GM21825 (cell line): ENCODE measurements around the gene TCHHL1.

ENCODE experiments used
- ATAC-seq: cut with Tn5 transposase; IDR thresholded peaks from one replicate; pipeline ENCODE4 v1.9.1; 2021; ENCODE audit warnings: mild to moderate bottlenecking, moderate library complexity; ENCODE audit not compliant: unreplicated experiment

Gene TCHHL1

GRCh38 chr1:152089014-152089674, at the start of gene TCHHL1:
Gene TCHHL1 (minus strand): TSS chr1:152089064. CDS start chr1:152088143, 921 bp downstream.
- no peak for ATAC-seq

DNA sequence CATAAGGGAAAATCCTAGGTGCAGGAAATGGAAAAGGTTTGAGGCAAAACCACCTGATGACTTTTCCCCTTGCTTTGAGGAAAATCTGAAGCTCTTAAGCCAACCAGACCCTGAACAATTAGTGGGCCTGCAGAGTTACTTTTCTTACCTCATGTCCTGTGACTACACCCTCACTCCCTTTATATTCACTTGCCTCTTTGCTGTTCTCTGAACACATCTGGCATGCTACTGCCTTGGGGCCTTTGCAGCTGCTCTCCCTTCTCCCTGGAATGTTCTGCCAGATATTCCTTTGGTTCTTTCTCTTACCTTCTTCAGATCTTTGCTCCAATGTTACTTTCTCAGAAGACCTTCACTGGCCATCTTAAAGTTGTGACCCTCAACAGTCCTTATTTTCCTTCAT, 48.4 kb upstream of the TCHHL1 start:
- no peak for ATAC-seq

DNA sequence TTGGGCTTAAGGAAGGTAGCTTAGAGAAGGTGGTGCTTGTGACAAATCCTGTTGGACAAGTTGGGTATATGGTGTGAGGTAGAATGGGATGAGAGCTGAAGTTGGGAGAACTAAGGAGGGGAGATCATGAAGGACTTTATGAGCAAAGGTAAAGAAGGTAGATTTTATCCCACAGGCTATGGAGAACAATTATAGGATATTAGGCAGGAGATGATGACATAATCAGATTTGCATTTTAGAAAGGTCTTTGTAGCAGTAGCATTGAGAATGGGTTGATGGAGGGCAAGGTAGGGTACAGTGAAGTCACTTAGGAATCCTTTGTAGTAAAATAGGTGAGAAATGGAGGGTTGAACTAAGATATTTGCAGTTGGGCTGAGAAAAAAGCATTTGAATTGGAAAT, 41.3 kb upstream of the TCHHL1 start:
- no peak for ATAC-seq

- no peak for ATAC-seq
Observed at GRCh38 chr1:152127673-152128072, 38.8 kb upstream of the TCHHL1 start.

DNA sequence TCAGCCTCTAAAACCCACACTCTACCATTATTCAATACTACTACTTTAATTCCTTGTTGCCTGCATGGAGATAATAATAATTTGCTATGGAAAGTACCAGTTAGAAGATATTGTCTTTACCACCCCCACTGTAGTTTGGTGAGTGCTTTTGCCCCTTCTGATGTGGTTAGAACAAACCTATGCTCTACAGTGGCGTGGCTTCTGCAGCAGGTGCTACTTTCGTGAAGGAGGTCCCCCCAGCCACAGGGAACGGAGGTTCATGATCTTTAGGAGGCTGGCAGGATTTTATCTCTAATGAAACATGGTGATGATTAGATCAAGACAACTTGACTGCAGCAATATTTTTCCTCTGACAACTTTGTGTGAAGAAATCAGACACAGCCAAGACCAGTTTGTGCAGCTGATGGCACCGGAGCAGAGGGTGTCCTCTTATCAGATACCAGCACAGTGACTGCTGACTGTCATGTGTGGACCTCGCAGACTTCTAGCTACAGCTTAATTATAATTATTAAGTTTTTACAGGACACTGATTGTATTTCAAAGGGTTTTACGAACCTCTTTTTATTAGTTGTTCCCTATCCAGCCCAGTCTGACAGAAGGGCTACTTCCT, 37.1 kb upstream of the TCHHL1 start:
- ATAC-seq, result no peak

DNA sequence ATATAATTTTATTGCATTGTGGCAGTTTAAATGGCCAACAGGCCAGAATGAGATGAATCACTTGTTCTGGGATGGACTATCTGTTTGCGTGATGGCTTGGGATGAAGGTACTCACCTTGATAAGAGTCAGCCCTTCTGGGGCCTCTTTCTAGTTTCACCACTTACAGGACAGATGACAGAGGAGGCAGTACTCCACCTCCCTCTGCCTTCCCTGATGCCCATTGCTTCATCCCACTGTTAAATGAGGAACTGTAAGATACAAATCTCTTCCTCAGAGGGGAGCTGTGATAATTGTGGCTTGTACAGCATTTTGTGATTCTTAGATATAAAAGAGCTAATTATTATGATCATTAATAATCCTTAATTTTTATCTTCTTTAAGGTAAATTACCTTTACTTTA, 30.1 kb upstream of the TCHHL1 start:
- no peak for ATAC-seq

DNA sequence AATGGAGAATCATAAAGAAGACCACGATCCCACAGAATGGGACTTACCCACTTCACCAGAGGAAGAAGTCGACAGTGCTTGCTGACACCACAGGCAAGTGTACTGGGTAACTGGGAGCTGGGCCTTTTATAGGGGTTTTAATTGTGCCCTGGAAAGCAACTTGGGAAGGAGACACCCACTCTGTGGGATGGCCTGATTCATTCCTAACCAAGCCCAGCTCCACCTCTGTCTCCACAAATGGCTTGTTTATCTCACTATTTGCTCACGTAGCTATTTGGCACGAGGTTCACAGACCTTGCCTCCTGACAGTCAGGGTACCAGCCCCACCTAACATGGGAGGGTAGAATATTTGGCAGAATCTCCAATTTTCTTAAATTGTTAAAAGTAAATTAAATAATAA, 26.5 kb upstream of the TCHHL1 start, which contains the start of gene TCHH:
Gene TCHH (minus strand): TSS at position 101 of the 400 bp plus-strand sequence. CDS start 1,364 bp downstream, outside the sequence.
- no peak for ATAC-seq

GRCh38 chr1:152112885-152113432, 24.1 kb upstream of the TCHHL1 start:
- no peak for ATAC-seq

DNA sequence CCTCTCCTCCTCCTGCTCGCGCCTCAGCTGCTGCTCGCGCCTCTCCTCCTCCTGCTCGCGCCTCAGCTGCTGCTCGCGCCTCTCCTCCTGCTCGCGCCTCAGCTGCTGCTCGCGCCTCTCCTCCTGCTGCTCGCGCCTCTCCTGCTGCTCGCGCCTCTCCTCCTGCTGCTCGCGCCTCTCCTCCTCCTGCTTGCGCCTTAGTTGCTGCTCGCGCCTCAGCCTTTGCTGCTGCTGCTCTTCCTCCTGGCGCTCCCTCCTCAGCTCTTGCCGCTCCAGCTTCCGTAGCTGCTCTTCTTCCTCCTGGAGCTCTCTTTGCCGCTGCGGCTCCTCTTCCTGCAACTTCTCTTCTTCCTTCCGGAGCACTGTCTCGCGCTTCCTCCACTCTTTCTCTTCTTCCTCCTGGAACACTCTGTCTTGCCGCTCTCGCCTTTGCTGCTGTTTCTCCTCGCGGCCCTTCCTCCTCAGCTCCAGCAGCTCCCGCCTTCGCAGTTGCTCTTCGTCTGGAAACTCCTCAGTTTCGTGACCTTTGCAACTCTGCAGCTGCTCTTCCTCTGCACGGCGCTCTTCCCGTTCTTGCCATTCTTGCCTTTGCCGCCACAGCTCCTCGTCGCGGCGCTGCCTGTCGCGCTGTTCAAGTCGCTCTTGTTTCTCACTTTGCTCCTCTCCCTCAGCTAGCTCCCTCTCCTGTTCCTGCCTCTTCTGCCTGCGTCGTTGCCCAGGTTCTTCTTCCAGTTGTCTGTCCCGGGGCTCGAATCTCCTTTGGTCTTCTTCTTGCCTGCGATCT, 23.4 kb upstream of the TCHHL1 start:
- no peak for ATAC-seq

GRCh38 chr1:152111515-152111968, 22.7 kb upstream of the TCHHL1 start:
- no peak for ATAC-seq

GRCh38 chr1:152110860-152111514, 22.1 kb upstream of the TCHHL1 start:
- no peak for ATAC-seq

DNA sequence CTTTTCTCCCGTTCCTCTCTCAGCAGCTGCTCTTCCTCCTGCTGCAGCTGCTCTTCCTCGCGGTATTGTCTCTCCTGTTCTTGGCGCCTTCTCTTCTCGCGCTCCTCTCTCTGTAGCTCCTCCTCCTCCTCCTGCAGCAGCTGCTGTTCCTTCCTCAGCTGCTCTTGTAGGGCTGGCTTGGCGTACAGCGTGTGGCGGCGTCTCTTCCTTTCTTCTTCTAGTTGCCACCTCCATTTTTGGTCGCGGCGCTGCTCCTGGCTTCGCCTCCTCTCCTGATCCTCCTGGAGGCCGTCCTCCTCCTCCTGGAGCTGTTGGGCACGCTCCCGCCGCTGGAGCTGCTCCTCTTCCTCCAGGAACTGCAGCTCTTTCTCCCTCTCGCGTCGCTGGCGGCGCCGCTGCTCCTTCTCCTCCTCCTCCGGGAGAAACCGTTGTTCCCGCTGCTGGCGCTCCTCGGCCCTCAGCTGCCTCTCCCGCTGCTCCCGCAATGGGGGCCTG, 21.5 kb upstream of the TCHHL1 start:
- no peak for ATAC-seq

DNA sequence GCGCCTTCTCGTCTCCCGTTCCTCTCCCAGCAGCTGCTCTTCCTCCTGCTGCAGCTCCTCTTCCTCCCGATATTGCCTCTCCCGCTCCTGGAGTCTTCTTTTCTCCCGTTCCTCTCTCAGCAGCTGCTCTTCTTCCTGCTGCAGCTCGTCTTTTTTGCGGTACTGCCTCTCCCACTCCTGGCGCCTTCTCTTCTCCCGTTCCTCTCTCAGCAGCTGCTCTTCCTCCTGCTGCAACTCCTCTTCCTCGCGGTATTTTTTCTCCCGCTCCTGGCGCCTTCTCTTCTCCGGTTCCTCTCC, 21.1 kb upstream of the TCHHL1 start:
- ATAC-seq, result no peak

GRCh38 chr1:152109231-152109997, 20.6 kb upstream of the TCHHL1 start:
- no peak for ATAC-seq

DNA sequence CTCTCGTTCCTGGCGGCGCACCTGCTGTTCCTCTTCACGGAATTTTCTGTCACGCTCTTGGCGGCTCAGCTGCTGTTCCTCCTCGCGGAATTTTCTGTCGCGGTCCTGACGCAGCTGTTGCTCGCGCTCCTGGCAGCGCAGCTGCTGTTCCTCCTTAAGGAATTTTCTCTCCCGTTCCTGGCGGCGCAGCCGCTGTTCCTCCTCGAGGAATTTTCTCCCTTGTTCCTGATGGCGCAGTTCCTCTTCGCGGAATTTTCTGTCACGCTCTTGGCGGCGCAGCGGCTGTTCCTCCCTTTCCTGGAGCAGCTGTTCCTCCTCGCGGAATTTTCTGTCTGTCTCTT, 20.0 kb upstream of the TCHHL1 start:
- no peak for ATAC-seq

- ATAC-seq, result no peak
Observed at GRCh38 chr1:152107984-152108881, 19.4 kb upstream of the TCHHL1 start.

DNA sequence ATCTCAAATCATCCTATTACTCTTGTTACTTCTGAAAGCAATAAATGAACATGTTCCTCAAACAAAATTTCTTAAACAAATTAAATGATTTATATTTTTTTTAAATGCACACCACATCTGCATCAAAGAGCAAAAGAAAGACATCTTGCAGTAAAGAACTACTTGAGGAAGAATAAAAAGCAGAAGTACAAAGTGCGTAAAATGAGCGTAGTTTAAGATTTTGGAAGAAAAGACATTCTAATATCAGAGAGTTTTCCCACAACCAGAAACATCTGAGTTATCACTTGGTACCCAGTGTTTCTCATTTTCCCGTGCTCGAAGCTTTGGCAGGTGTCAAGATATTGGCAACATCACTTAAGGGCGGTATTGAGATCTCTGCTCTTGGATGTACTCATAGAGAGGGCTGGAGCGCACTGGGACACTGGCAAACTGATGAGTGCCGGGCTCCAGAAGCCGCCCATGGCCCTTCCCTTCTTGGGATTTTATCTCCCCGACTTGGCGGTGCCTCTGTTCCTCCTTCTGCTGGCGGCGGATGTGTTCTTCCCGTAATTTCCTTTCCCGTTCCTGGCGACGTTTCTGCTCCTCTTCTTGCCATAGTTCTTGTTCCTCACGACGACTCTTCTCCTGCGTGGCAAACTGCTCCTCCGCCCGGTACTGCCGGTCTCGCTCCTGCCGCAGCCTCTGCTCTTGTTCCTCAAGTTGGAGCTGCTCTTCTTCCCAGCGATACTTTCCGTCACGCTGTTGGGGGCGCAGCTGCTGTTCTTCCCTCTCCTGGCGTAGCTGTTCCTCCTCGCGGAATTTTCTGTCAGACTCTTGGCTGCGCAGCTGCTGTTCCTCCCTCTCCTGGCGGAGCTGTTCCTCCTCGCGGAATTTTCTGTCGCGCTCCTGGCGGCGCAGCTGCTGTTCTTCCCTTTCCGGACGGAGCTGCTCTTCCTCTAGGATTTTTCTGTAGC, 18.4 kb upstream of the TCHHL1 start:
- no peak for ATAC-seq

DNA sequence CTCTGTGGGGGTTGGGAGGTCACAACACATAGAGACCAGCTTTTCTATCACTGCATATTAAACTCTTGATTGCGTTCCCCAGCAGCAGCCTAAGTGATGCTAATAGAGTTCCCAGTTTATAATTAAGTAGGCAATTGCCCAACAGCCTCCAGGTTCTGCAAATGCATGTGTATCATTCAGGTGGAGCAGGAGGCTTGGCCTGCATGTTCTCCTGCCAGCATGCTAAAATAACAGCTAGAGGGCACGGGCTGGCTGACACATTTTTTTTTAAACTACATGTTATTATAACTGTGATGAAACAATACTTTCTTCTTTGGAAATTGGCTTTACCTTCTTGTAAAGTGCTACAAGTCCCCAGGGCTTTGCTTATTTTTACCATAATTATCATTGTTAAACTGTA, 16.0 kb upstream of the TCHHL1 start:
- no peak for ATAC-seq
